GM23248 (cell line): Measurements from ENCODE around the gene SELENOO.

Experiments
- EZH2 ChIP-seq: fragments of 200-600 bp; sonication (generic); IDR thresholded peaks from 2 replicates; pipeline ENCODE4 v1.6.1; 2018; ENCODE audit warnings: antibody characterized with exemption, mild to moderate bottlenecking; ENCODE audit not compliant: insufficient read depth, poor library complexity, severe bottlenecking
- EZH2phosphoT487 ChIP-seq: fragments of 200-600 bp; sonication (generic); IDR thresholded peaks from 2 replicates; pipeline ENCODE4 v1.6.1; 2018; ENCODE audit warnings: antibody characterized with exemption, moderate library complexity, mild to moderate bottlenecking, low read depth; ENCODE audit not compliant: insufficient read depth

DNA sequence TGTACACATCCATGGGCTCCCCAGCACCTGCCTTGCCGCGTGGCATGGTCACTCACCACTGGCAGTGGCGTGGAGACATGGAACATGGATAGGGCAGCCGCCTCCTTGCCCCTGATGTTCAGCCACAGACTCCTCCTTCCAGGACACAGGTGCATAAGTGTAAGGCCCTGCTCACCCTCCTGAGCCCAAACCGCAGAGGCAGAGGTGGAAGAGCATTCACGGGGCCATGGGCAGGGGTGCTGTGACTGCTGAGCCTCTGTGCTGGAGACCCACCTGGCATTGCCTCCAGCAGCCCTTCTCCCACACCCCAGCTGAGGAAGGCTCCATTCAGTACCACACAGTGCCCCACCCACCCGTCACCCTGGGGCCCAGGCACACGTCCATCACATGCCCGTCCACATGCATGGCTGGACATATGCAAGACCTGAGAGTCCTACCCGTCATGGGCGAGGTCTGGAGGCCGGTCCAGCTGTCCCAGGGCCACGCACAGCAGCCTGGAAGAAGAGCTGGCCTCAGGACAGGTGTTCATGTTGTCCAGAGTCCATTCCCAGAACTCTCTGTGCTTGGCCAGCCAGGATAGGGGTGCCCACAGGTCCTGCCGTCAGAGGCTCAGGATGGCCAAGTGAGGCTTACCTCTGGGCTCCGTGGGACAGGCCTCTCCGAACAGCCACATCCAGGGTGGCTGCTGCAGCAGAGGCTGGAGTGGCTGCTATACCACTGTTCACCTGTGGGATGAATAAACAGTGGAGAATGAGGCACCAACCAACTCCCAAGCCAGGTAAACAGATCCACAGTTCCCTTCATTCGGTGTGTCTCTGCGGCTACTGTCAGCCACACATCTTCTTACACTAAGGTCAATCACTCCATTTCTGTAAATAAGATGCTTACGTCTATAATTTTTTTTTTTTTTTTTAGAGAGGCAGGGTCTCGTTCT is 45.7 kb downstream of the SELENOO start:
- no peak for TF ChIP-seq EZH2
- TF ChIP-seq EZH2phosphoT487 = no peak
